Fibroblast of lung (primary cell): ENCODE results near the gene ELOVL5.

ENCODE experiments used
- CTCF ChIP-seq, 2 donors: IDR thresholded peaks in 1 of 2; conservative IDR thresholded peaks in 1 of 2; 1 replicate in 1 of 2; 2 replicates in 1 of 2; pipeline ENCODE4 v1.5.1; 2011 to 2012; ENCODE audit warnings: low read length in 2 of 2, control low read depth in 1 of 2, inconsistent platforms in 1 of 2, low read depth in 1 of 2, mild to moderate bottlenecking in 1 of 2
- EZH2 ChIP-seq: IDR thresholded peaks from 2 replicates; pipeline ENCODE4 v1.5.1; 2012; ENCODE audit warnings: low read length, control low read depth, mild to moderate bottlenecking; ENCODE audit errors: missing control alignments

GRCh38 chr6:53258076-53258773 lies 90.5 kb downstream of the ELOVL5 start:
- TF ChIP-seq CTCF (conservative IDR thresholded peaks at IDR 0.05 in 1 of 2, IDR thresholded peaks at IDR 0.05 in 1 of 2; ENCODE audit: low read depth in 1 of 2, low read length in 2 of 2): no peak
- TF ChIP-seq EZH2: no peak
